HCT116 (cell line): ENCODE results near the gene NR2C2AP. TPM values are rescaled to one million over a fixed set of nuclear protein-coding genes. Genes with fewer than 3 reads are reported as not detected.

ENCODE experiments used
- ATAC-seq: fragments of 200-7000 bp; cut with Tn5 transposase; 2 replicates; pipeline ENCODE4 v1.9.1; 2020; ENCODE audit warnings: mild to moderate bottlenecking, moderate library complexity
- BruUV-seq: library from RNA; stranded (reverse); fragments of 400-500 nt; replicated peaks from 2 replicates; lab custom pipeline; 2021; lab: Mats Ljungman, UMichigan
- CTCF ChIA-PET: fragments of 300-600 bp; sonication (Branson Sonifier 250); formaldehyde crosslinking; loops from one replicate; lab custom pipeline; 2021; ENCODE audit warnings: antibody characterized with exemption; lab: Charles Lee
- POLR2A ChIA-PET: fragments of 300-600, 350-600 bp; sonication (Branson Sonifier 250); formaldehyde crosslinking; loops from one replicate; lab custom pipeline; 2021; ENCODE audit warnings: antibody characterized with exemption; lab: Charles Lee
- RAD21 ChIA-PET, 2 experiments: fragments of 300-600 bp; sonication (Branson Sonifier 250); formaldehyde crosslinking; loops; one replicate each; lab custom pipeline; 2023; ENCODE audit warnings: low total read pairs in 2 of 2; ENCODE audit not compliant: uncharacterized antibody in 2 of 2, unreplicated experiment in 2 of 2, low non-redundant PET in 1 of 2; lab: Charles Lee
- DNase-seq: peaks from one replicate; pipeline ENCODE4 v3.0.0-alpha.2; 2010; ENCODE audit warnings: low read depth, low spot score
- H2AFZ ChIP-seq: fragments of 200-600 bp; shearing (Covaris generic), sonication (generic); 2 replicates; pipeline ENCODE4 v1.6.1; 2017; ENCODE audit warnings: low read depth, mixed run types, mixed read lengths, antibody characterized with exemption, low read length; ENCODE audit not compliant: poor library complexity, severe bottlenecking
- H3K27ac ChIP-seq: 2 replicates; pipeline ENCODE4 v1.5.1; 2012; ENCODE audit warnings: low read depth, low read length
- H3K27me3 ChIP-seq: fragments of 200-600 bp; sonication (generic); 2 replicates; pipeline ENCODE4 v1.6.1; 2016; ENCODE audit warnings: mixed run types, low read length, mixed read lengths; ENCODE audit not compliant: insufficient read depth
- H3K36me3 ChIP-seq, 2 experiments: fragments of 200-500 bp in 1 of 2; fragments of 200-600 bp in 1 of 2; sonication (Bioruptor generic) in 1 of 2; sonication (generic) in 1 of 2; 2 replicates each; pipeline versions ENCODE4 v1.5.1 to v1.6.1; 2014 to 2016; ENCODE audit warnings: low read length in 2 of 2, inconsistent platforms in 1 of 2, mixed read lengths in 1 of 2, mixed run types in 1 of 2; ENCODE audit not compliant: insufficient read depth in 2 of 2, control insufficient read depth in 1 of 2
- H3K4me1 ChIP-seq, 2 experiments: fragments of 200-600 bp in 1 of 2; sonication (generic) in 1 of 2; 2 replicates each; pipeline versions ENCODE4 v1.5.1 to v1.6.1; 2012 to 2017; ENCODE audit warnings: low read length in 2 of 2, inconsistent platforms in 1 of 2, mild to moderate bottlenecking in 1 of 2, mixed read lengths in 1 of 2, mixed run types in 1 of 2, moderate library complexity in 1 of 2; ENCODE audit not compliant: insufficient read depth in 2 of 2, control insufficient read depth in 1 of 2
- H3K4me2 ChIP-seq: fragments of 200-600 bp; sonication (generic); 2 replicates; pipeline ENCODE4 v1.6.1; 2017; ENCODE audit warnings: mixed run types, low read length, mixed read lengths
- H3K4me3 ChIP-seq, 2 experiments: fragments of 200-600 bp in 1 of 2; sonication (generic) in 1 of 2; replicated peaks in 1 of 2; 2 replicates each; pipeline ENCODE4 v1.5.1; 2011 to 2016; ENCODE audit warnings: low read length in 2 of 2, control low read depth in 1 of 2, low read depth in 1 of 2, mild to moderate bottlenecking in 1 of 2, mixed read lengths in 1 of 2, mixed run types in 1 of 2
- H3K79me2 ChIP-seq: fragments of 200-600 bp; sonication (generic); 2 replicates; pipeline ENCODE4 v1.6.1; 2017; ENCODE audit warnings: mild to moderate bottlenecking, mixed run types, low read length, moderate library complexity, mixed read lengths; ENCODE audit not compliant: insufficient read depth
- H3K9ac ChIP-seq: fragments of 200-600 bp; sonication (generic); 2 replicates; pipeline ENCODE4 v1.6.1; 2016; ENCODE audit warnings: low read length, mixed read lengths
- H3K9me2 ChIP-seq: fragments of 200-600 bp; sonication (generic), shearing (Covaris generic); 2 replicates; pipeline ENCODE4 v1.6.1; 2017; ENCODE audit warnings: mixed run types, mild to moderate bottlenecking, moderate library complexity; ENCODE audit not compliant: insufficient read depth
- H3K9me3 ChIP-seq, 2 experiments: fragments of 200-500 bp in 1 of 2; fragments of 200-600 bp in 1 of 2; sonication (Bioruptor generic) in 1 of 2; sonication (generic) in 1 of 2; 2 replicates each; pipeline ENCODE4 v1.6.1; 2014 to 2017; ENCODE audit warnings: low read length in 2 of 2, mixed read lengths in 2 of 2, inconsistent platforms in 1 of 2, low read depth in 1 of 2, mild to moderate bottlenecking in 1 of 2, mixed run types in 1 of 2, moderate library complexity in 1 of 2; ENCODE audit not compliant: control insufficient read depth in 1 of 2, insufficient read depth in 1 of 2
- H4K20me1 ChIP-seq: fragments of 200-600 bp; sonication (generic), shearing (Covaris generic); 2 replicates; pipeline ENCODE4 v1.6.1; 2017; ENCODE audit warnings: mixed run types, mild to moderate bottlenecking, moderate library complexity; ENCODE audit not compliant: insufficient read depth
- ATF3 ChIP-seq: IDR thresholded peaks from 2 replicates; pipeline ENCODE4 v1.6.1; 2012
- CEBPB ChIP-seq: IDR thresholded peaks from 2 replicates; pipeline ENCODE4 v1.6.1; 2012; ENCODE audit warnings: low read depth
- CTCF ChIP-seq, 3 experiments: fragments of 200-600 bp in 1 of 3; sonication (generic) in 1 of 3; IDR thresholded peaks in 2 of 3; conservative IDR thresholded peaks in 1 of 3; 2 replicates each; pipeline ENCODE4 v1.5.1; 2012 to 2017; ENCODE audit warnings: low read depth in 2 of 3, low read length in 2 of 3, antibody characterized with exemption in 1 of 3, borderline replicate concordance in 1 of 3, control low read depth in 1 of 3, mild to moderate bottlenecking in 1 of 3, mixed read lengths in 1 of 3, mixed run types in 1 of 3, moderate library complexity in 1 of 3; ENCODE audit not compliant: insufficient read depth in 1 of 3
- ELF1 ChIP-seq: IDR thresholded peaks from 2 replicates; pipeline ENCODE4 v1.6.1; 2012; ENCODE audit warnings: low read depth, borderline replicate concordance
- EZH2 ChIP-seq: fragments of 200-600 bp; sonication (generic); IDR thresholded peaks from 2 replicates; pipeline ENCODE4 v1.6.1; 2017; ENCODE audit warnings: antibody characterized with exemption, mixed run types
- EZH2phosphoT487 ChIP-seq: fragments of 200-600 bp; IDR thresholded peaks from 2 replicates; pipeline ENCODE4 v1.6.1; 2018; ENCODE audit warnings: antibody characterized with exemption, borderline replicate concordance
- FOSL1 ChIP-seq: IDR thresholded peaks from 2 replicates; pipeline ENCODE4 v1.6.1; 2012; ENCODE audit warnings: low read depth
- RAD21 ChIP-seq: IDR thresholded peaks from 2 replicates; pipeline ENCODE4 v1.6.1; 2012; ENCODE audit warnings: low read depth, mild to moderate bottlenecking
- REST ChIP-seq: IDR thresholded peaks from 2 replicates; pipeline ENCODE4 v1.6.1; 2012; ENCODE audit warnings: low read depth
- SRF ChIP-seq: IDR thresholded peaks from 2 replicates; pipeline ENCODE4 v1.6.1; 2012; ENCODE audit warnings: low read depth
- TCF7L2 ChIP-seq: IDR thresholded peaks from 2 replicates; pipeline ENCODE4 v1.7.0; 2011; ENCODE audit warnings: borderline replicate concordance, inconsistent platforms; ENCODE audit not compliant: insufficient read depth, insufficient read length; ENCODE audit errors: extremely low read depth
- intact Hi-C: fragments of 100-400 bp; cut with micrococcal nuclease; formaldehyde crosslinking; loops from 2 replicates; pipeline ENCODE4 v1.10.0; 2022
- total RNA-seq: library from RNA; stranded (reverse); gene quantifications from one replicate; pipeline ENCODE4 v1.2.1, GENCODE V29; 2021; ENCODE audit not compliant: unreplicated experiment

The NR2C2AP gene
- total RNA-seq, 1 experiment from 2014 or later: 45.3 TPM

- H3K4me3 ChIP-seq: no peak overlapping the region
- H3K4me1 ChIP-seq: no peaks in the 10 kb centered on the region
- ChIA-PET POLR2A (no interaction called here), RAD21 (no interaction called here), CTCF (no interaction called here)
- no peak overlapping the region for H3K4me2 ChIP-seq
- no peak overlapping the region for H3K9ac ChIP-seq
- no peaks in the 10 kb centered on the region for H4K20me1 ChIP-seq
- BruUV-seq: no TSS peak
- ATAC-seq: no peak
- H3K79me2 ChIP-seq: no peaks in the 10 kb centered on the region
- no peak overlapping the region for H2AFZ ChIP-seq
- no peaks in the 10 kb centered on the region for H3K9me3 ChIP-seq
- H3K9me2 ChIP-seq: no peaks in the 10 kb centered on the region
- H3K27ac ChIP-seq: no peak overlapping the region
- TF ChIP-seq TCF7L2 (no peak), FOSL1 (no peak), RAD21 (no peak), CEBPB (no peak), REST (no peak)
- DNase-seq: no peak
- intact Hi-C loops: no loop called here
- no peaks in the 10 kb centered on the region for H3K27me3 ChIP-seq
- H3K36me3 ChIP-seq: no peaks in the 10 kb centered on the region; a peak in 2 of 4 replicates
These were observed 50.4 kb downstream of the NR2C2AP start for GRCh38 chr19:19152668-19153384.

GRCh38 chr19:19151418-19151817 is 51.8 kb downstream of the NR2C2AP start:
- H3K9ac ChIP-seq: no peak overlapping the region
- H4K20me1 ChIP-seq: no peaks in the 10 kb centered on the region
- no TSS peak for BruUV-seq
- ChIA-PET RAD21 (no interaction called here), CTCF (no interaction called here), POLR2A (no interaction called here)
- no peak overlapping the region for H3K27ac ChIP-seq
- no peaks in the 10 kb centered on the region for H3K9me3 ChIP-seq
- DNase-seq (no peak), ATAC-seq (no peak)
- H2AFZ ChIP-seq: no peak overlapping the region
- no peak overlapping the region for H3K4me3 ChIP-seq
- no peaks in the 10 kb centered on the region for H3K27me3 ChIP-seq
- H3K36me3 ChIP-seq: no peaks in the 10 kb centered on the region; a peak in 2 of 4 replicates
- no peaks in the 10 kb centered on the region for H3K79me2 ChIP-seq
- no peak overlapping the region for H3K4me2 ChIP-seq
- H3K9me2 ChIP-seq: no peaks in the 10 kb centered on the region
- TF ChIP-seq SRF (no peak), EZH2 (no peak), CTCF (IDR thresholded peaks at IDR 0.05 in 2 of 3, conservative IDR thresholded peaks at IDR 0.05 in 1 of 3; ENCODE audit: borderline replicate concordance in 1 of 3, insufficient read depth in 1 of 3, low read depth in 2 of 3, low read length in 2 of 3) (no peak), EZH2phosphoT487 (no peak), ELF1 (no peak), ATF3 (no peak), CEBPB (no peak)
- intact Hi-C loops: no loop called here
- no peaks in the 10 kb centered on the region for H3K4me1 ChIP-seq
